Activated CD8-positive, alpha-beta memory T cell treated with anti-CD3 and anti-CD28 coated beads, Interleukin-2, amount 50 U/mL, for 48 hours (primary cell): ENCODE results near the gene KLHL30.
"Not testable (repeated sequence)": the region's sequence is repeated elsewhere in the genome, so short reads cannot be mapped to it uniquely, and the experiment has no call there.

ENCODE experiments used
- DNase-seq: peaks from one replicate; pipeline ENCODE4 v3.0.0-alpha.2; 2020

KLHL30 gene

GRCh38 chr2:238165288-238165921 lies 26.9 kb downstream of the KLHL30 start:
- DNase-seq = no peak

GRCh38 chr2:238166391-238167343 lies 28.2 kb downstream of the KLHL30 start:
- DNase-seq = no peak

GRCh38 chr2:238167344-238167715 lies 28.9 kb downstream of the KLHL30 start:
- DNase-seq = no peak

GRCh38 chr2:238167761-238168160 lies 29.3 kb downstream of the KLHL30 start:
- no peak for DNase-seq

- no peak for DNase-seq
Measured at GRCh38 chr2:238168196-238169047, 30.0 kb downstream of the KLHL30 start.

- DNase-seq = no peak
Measured at GRCh38 chr2:238169048-238169707, 30.7 kb downstream of the KLHL30 start.

GRCh38 chr2:238169708-238170251 lies 31.3 kb downstream of the KLHL30 start:
- DNase-seq = no peak

GRCh38 chr2:238170386-238171071 lies 32.1 kb downstream of the KLHL30 start:
- DNase-seq = no peak

GRCh38 chr2:238171072-238171431 lies 32.6 kb downstream of the KLHL30 start:
- not testable (repeated sequence) for DNase-seq

- no peak for DNase-seq
Measured at GRCh38 chr2:238171575-238172187, 33.2 kb downstream of the KLHL30 start.

GRCh38 chr2:238172439-238172838 lies 34.0 kb downstream of the KLHL30 start:
- no peak for DNase-seq

- DNase-seq = no peak
Measured at GRCh38 chr2:238173692-238174091, 35.2 kb downstream of the KLHL30 start.

- DNase-seq = no peak
Measured at GRCh38 chr2:238174291-238174690, 35.8 kb downstream of the KLHL30 start.

- DNase-seq = no peak
Measured at GRCh38 chr2:238174701-238175100, 36.2 kb downstream of the KLHL30 start.

GRCh38 chr2:238176613-238177012 lies 38.1 kb downstream of the KLHL30 start:
- DNase-seq = no peak

- DNase-seq = no peak
Measured at GRCh38 chr2:238180554-238180953, 42.1 kb downstream of the KLHL30 start.

GRCh38 chr2:238182362-238182761 lies 43.9 kb downstream of the KLHL30 start:
- no peak for DNase-seq

- DNase-seq = no peak
Measured at GRCh38 chr2:238183821-238184220, 45.4 kb downstream of the KLHL30 start.

GRCh38 chr2:238187618-238188548 lies 49.4 kb downstream of the KLHL30 start:
- DNase-seq = no peak

GRCh38 chr2:238190445-238190844 lies 52.0 kb downstream of the KLHL30 start:
- DNase-seq = no peak
